ENCODE results near the gene RPL27. TPM values are rescaled to one million over a fixed set of nuclear protein-coding genes. Genes with fewer than 3 reads are reported as not detected.
A peak's percentile ranks its signal among the peaks of the same experiment; 100 is the strongest.
"Not testable (repeated sequence)": the region's sequence is repeated elsewhere in the genome, so short reads cannot be mapped to it uniquely, and the experiment has no call there.

Gene RPL27
- 1,000 to 10,000 TPM; 1,375 to 1,510 (median 1,475) TPM for polyA plus RNA-seq (ENCODE audit: insufficient read length in 3 of 3)

GRCh38 chr17:42997984-42998938, at the start of gene RPL27:
Gene RPL27 (plus strand): TSS chr17:42998419. CDS start chr17:42998751, 332 bp downstream.
- peak; percentile 99 to 100 (median 100) for DNase-seq (ENCODE audit: low read depth in 3 of 3, low spot score in 2 of 3)

- DNase-seq (ENCODE audit: low read depth in 3 of 3, low spot score in 2 of 3), result no peak
Measured at GRCh38 chr17:42950044-42950783, 48.0 kb upstream of the RPL27 start.

- DNase-seq (ENCODE audit: low read depth in 3 of 3, low spot score in 2 of 3), result no peak
Measured at GRCh38 chr17:42953669-42954068, 44.5 kb upstream of the RPL27 start.

- peak; percentile 88 to 93 (median 92) for DNase-seq (ENCODE audit: low read depth in 3 of 3, low spot score in 2 of 3)
Measured at GRCh38 chr17:42964161-42964932, 33.9 kb upstream of the RPL27 start, which contains the start of gene AARSD1. Gene AARSD1 (minus strand): TSS chr17:42964454. CDS start chr17:42964440, 14 bp downstream.

GRCh38 chr17:42967925-42968324, 30.3 kb upstream of the RPL27 start:
- DNase-seq (ENCODE audit: low read depth in 3 of 3, low spot score in 2 of 3), result no peak

GRCh38 chr17:42969001-42969581, 29.1 kb upstream of the RPL27 start:
- peak in 1 of 3 donors; percentile 17 for DNase-seq (ENCODE audit: low read depth in 3 of 3, low spot score in 2 of 3)

GRCh38 chr17:42971589-42971988, 26.6 kb upstream of the RPL27 start:
- DNase-seq (ENCODE audit: low read depth in 3 of 3, low spot score in 2 of 3), result no peak

- not testable (repeated sequence) for DNase-seq (ENCODE audit: low read depth in 3 of 3, low spot score in 2 of 3)
Measured at GRCh38 chr17:42973323-42973722, 24.9 kb upstream of the RPL27 start.

GRCh38 chr17:42975265-42975664, 23.0 kb upstream of the RPL27 start:
- no peak for DNase-seq (ENCODE audit: low read depth in 3 of 3, low spot score in 2 of 3)

GRCh38 chr17:42975701-42976100, 22.5 kb upstream of the RPL27 start:
- DNase-seq (ENCODE audit: low read depth in 3 of 3, low spot score in 2 of 3), result not testable (repeated sequence)

- no peak for DNase-seq (ENCODE audit: low read depth in 3 of 3, low spot score in 2 of 3)
Measured at GRCh38 chr17:42979511-42980273, 18.5 kb upstream of the RPL27 start, which contains the start of gene PTGES3L. Gene PTGES3L (minus strand): TSS chr17:42980080. CDS start chr17:42980053, 27 bp downstream.

GRCh38 chr17:42980274-42980765, 17.9 kb upstream of the RPL27 start, which contains the start of gene RUNDC1:
Gene RUNDC1 (plus strand): TSS chr17:42980565. CDS start chr17:42980577, 12 bp downstream.
- DNase-seq (ENCODE audit: low read depth in 3 of 3, low spot score in 2 of 3), result peak; percentile 75 to 84 (median 76)

GRCh38 chr17:42980766-42981397, 17.3 kb upstream of the RPL27 start:
- no peak for DNase-seq (ENCODE audit: low read depth in 3 of 3, low spot score in 2 of 3)

GRCh38 chr17:42982266-42982665, 16.0 kb upstream of the RPL27 start:
- DNase-seq (ENCODE audit: low read depth in 3 of 3, low spot score in 2 of 3), result no peak

GRCh38 chr17:42985225-42985624, 13.0 kb upstream of the RPL27 start:
- no peak for DNase-seq (ENCODE audit: low read depth in 3 of 3, low spot score in 2 of 3)

- no peak for DNase-seq (ENCODE audit: low read depth in 3 of 3, low spot score in 2 of 3)
Measured at GRCh38 chr17:42989141-42989540, 9.1 kb upstream of the RPL27 start.

GRCh38 chr17:42989726-42990652, 8.2 kb upstream of the RPL27 start:
- DNase-seq (ENCODE audit: low read depth in 3 of 3, low spot score in 2 of 3), result no peak

Data from right renal cortex interstitium (tissue), 3 donors.